ENCODE measurements around the gene MAPK8.
A peak's percentile ranks its signal among the peaks of the same experiment; 100 is the strongest.

Gene MAPK8

GRCh38 chr10:48451969-48452878, 145.7 kb downstream of the MAPK8 start:
- H3K9me3 ChIP-seq (replicated peaks in 1 of 11) = no peaks in the 10 kb centered on the region

GRCh38 chr10:48452879-48453412, 146.5 kb downstream of the MAPK8 start:
- Histone ChIP-seq H3K27ac (no peak overlapping the region), H3K9ac (no peak overlapping the region), H3K27me3 (no peaks in the 10 kb centered on the region; a peak in 1 of 22 replicates), H4K20me1 (peaks cover 0 to 17% (median 0%) of the 10 kb centered on the region in 11 experiments; a peak in 4 of 22 replicates), H3K4me1 (peaks cover 21 to 58% (median 52%) of the 10 kb centered on the region in 10 experiments), H3K36me3 (peaks cover 0 to 41% (median 0%) of the 10 kb centered on the region in 11 experiments; a peak in 4 of 22 replicates), H3K9me3 (replicated peaks in 1 of 11) (no peaks in the 10 kb centered on the region), H3K4me3 (no peak overlapping the region), H3K4me2 (peak overlapping the region in 8 of 11 experiments; percentile 37 to 75 (median 57); a peak in 16 of 22 replicates)
- TF ChIP-seq Cebpa-rat (IDR thresholded peaks at IDR 0.05) = no peak

More at GRCh38 chr10:48451969-48452878, 145.7 kb downstream of the MAPK8 start:
- H3K4me2 ChIP-seq = peak overlapping the region in 8 of 11 experiments; percentile 37 to 75 (median 57); a peak in 12 of 22 replicates
- H3K4me3 ChIP-seq = no peak overlapping the region
- H3K9ac ChIP-seq = no peak overlapping the region
- peaks cover 18 to 56% (median 50%) of the 10 kb centered on the region in 10 experiments for H3K4me1 ChIP-seq
- H3K27ac ChIP-seq = no peak overlapping the region
- no peak for TF ChIP-seq Cebpa-rat (IDR thresholded peaks at IDR 0.05)
- no peaks in the 10 kb centered on the region; a peak in 1 of 22 replicates for H3K27me3 ChIP-seq
- H4K20me1 ChIP-seq = peaks cover 0 to 17% (median 0%) of the 10 kb centered on the region in 11 experiments; a peak in 4 of 22 replicates
- H3K36me3 ChIP-seq = peaks cover 0 to 41% (median 0%) of the 10 kb centered on the region in 11 experiments; a peak in 4 of 22 replicates

- Histone ChIP-seq H3K27me3 (no peaks in the 10 kb centered on the region; a peak in 1 of 22 replicates), H3K36me3 (peaks cover 0 to 42% (median 0%) of the 10 kb centered on the region in 11 experiments; a peak in 4 of 22 replicates), H3K9me3 (replicated peaks in 1 of 11) (no peaks in the 10 kb centered on the region), H3K4me3 (no peak overlapping the region), H3K4me1 (peaks cover 21 to 58% (median 52%) of the 10 kb centered on the region in 10 experiments), H3K9ac (no peak overlapping the region; a peak in 1 of 22 replicates), H3K27ac (no peak overlapping the region), H4K20me1 (peaks cover 0 to 17% (median 0%) of the 10 kb centered on the region in 11 experiments; a peak in 4 of 22 replicates), H3K4me2 (peak overlapping the region in 8 of 11 experiments; percentile 37 to 75 (median 57); a peak in 18 of 22 replicates)
- no peak for TF ChIP-seq Cebpa-rat (IDR thresholded peaks at IDR 0.05)
Measured at GRCh38 chr10:48453451-48454301, 147.2 kb downstream of the MAPK8 start.

GRCh38 chr10:48454302-48455054, 148.0 kb downstream of the MAPK8 start:
- Histone ChIP-seq H3K9ac (no peak overlapping the region; a peak in 1 of 22 replicates), H3K36me3 (peaks cover 0 to 49% (median 0%) of the 10 kb centered on the region in 11 experiments; a peak in 4 of 22 replicates), H3K4me2 (peak overlapping the region in 9 of 11 experiments; percentile 53 to 93 (median 83); a peak in 16 of 22 replicates), H3K4me3 (no peak overlapping the region), H3K4me1 (peaks cover 21 to 58% (median 52%) of the 10 kb centered on the region in 10 experiments), H3K9me3 (replicated peaks in 1 of 11) (no peaks in the 10 kb centered on the region), H3K27ac (no peak overlapping the region), H3K27me3 (no peaks in the 10 kb centered on the region; a peak in 1 of 22 replicates), H4K20me1 (peaks cover 0 to 17% (median 0%) of the 10 kb centered on the region in 11 experiments; a peak in 4 of 22 replicates)
- TF ChIP-seq Cebpa-rat (IDR thresholded peaks at IDR 0.05) = no peak

GRCh38 chr10:48455055-48455391, 148.5 kb downstream of the MAPK8 start:
- Histone ChIP-seq H3K4me3 (no peak overlapping the region), H3K4me1 (peaks cover 21 to 58% (median 52%) of the 10 kb centered on the region in 10 experiments), H3K9ac (no peak overlapping the region), H4K20me1 (peaks cover 0 to 17% (median 0%) of the 10 kb centered on the region in 11 experiments; a peak in 4 of 22 replicates), H3K4me2 (peak overlapping the region in 10 of 11 experiments; percentile 76 to 94 (median 84); a peak in 12 of 22 replicates), H3K36me3 (peaks cover 0 to 49% (median 0%) of the 10 kb centered on the region in 11 experiments; a peak in 4 of 22 replicates), H3K9me3 (replicated peaks in 1 of 11) (no peaks in the 10 kb centered on the region), H3K27ac (no peak overlapping the region), H3K27me3 (no peaks in the 10 kb centered on the region; a peak in 1 of 22 replicates)
- no peak for TF ChIP-seq Cebpa-rat (IDR thresholded peaks at IDR 0.05)

- Histone ChIP-seq H3K4me3 (no peak overlapping the region), H4K20me1 (peaks cover 0 to 17% (median 0%) of the 10 kb centered on the region in 11 experiments; a peak in 4 of 22 replicates), H3K9ac (peak overlapping the region in 1 of 11 experiments; percentile 44; a peak in 2 of 22 replicates), H3K4me1 (peaks cover 21 to 58% (median 52%) of the 10 kb centered on the region in 10 experiments), H3K4me2 (peak overlapping the region; percentile 76 to 97 (median 84)), H3K9me3 (replicated peaks in 1 of 11) (no peaks in the 10 kb centered on the region), H3K27ac (peak overlapping the region in 5 of 11 experiments; percentile 60 to 71 (median 65); a peak in 11 of 22 replicates), H3K27me3 (no peaks in the 10 kb centered on the region; a peak in 1 of 22 replicates), H3K36me3 (peaks cover 0 to 48% (median 0%) of the 10 kb centered on the region in 11 experiments; a peak in 4 of 22 replicates)
- TF ChIP-seq Cebpa-rat (IDR thresholded peaks at IDR 0.05) = no peak
Measured at GRCh38 chr10:48455392-48456151, 149.1 kb downstream of the MAPK8 start.

GRCh38 chr10:48456361-48456804, 149.9 kb downstream of the MAPK8 start:
- Histone ChIP-seq H3K27ac (peak overlapping the region in 8 of 11 experiments; percentile 43 to 71 (median 61); a peak in 14 of 22 replicates), H3K36me3 (peaks cover 0 to 40% (median 0%) of the 10 kb centered on the region in 11 experiments; a peak in 4 of 22 replicates)

More at GRCh38 chr10:48456361-48456804, 149.9 kb downstream of the MAPK8 start:
- H3K9me3 ChIP-seq (replicated peaks in 1 of 11) = no peaks in the 10 kb centered on the region
- peak overlapping the region; percentile 76 to 97 (median 84) for H3K4me2 ChIP-seq
- H3K4me1 ChIP-seq = peaks cover 21 to 55% (median 51%) of the 10 kb centered on the region in 10 experiments
- no peaks in the 10 kb centered on the region; a peak in 1 of 22 replicates for H3K27me3 ChIP-seq
- peaks cover 0 to 17% (median 0%) of the 10 kb centered on the region in 11 experiments; a peak in 4 of 22 replicates for H4K20me1 ChIP-seq
- peak overlapping the region in 6 of 11 experiments; percentile 7 to 58 (median 35); a peak in 6 of 22 replicates for H3K9ac ChIP-seq
- no peak overlapping the region; a peak in 1 of 20 replicates for H3K4me3 ChIP-seq
- no peak for TF ChIP-seq Cebpa-rat (IDR thresholded peaks at IDR 0.05)
